GM19438 (cell line): ENCODE measurements around the gene RHOJ.
"Not testable (repeated sequence)": the region's sequence is repeated elsewhere in the genome, so short reads cannot be mapped to it uniquely, and the experiment has no call there.

Experiments
- ATAC-seq: cut with Tn5 transposase; IDR thresholded peaks from one replicate; pipeline ENCODE4 v1.9.1; 2021; ENCODE audit warnings: low read depth; ENCODE audit not compliant: unreplicated experiment

RHOJ gene

DNA sequence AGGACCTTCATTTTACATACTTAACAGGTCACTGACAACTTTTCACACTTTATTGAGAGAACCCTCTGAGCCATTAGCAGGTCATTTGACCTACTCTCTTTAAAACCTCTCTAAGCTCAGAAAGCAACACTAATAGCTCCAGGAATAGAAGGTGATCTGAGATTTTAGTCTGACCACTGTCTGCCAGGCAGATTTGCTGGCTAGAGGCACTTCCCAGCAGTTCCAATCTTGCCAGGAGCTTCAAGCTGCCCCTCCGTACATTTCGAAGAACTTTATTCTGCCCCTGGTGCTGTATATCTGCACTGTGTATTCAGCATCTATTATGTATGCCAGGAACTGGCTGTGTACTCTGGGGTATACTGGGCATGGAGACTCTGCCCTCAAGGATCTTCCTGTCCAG is 58.2 kb downstream of the RHOJ start:
- ATAC-seq: no peak

DNA sequence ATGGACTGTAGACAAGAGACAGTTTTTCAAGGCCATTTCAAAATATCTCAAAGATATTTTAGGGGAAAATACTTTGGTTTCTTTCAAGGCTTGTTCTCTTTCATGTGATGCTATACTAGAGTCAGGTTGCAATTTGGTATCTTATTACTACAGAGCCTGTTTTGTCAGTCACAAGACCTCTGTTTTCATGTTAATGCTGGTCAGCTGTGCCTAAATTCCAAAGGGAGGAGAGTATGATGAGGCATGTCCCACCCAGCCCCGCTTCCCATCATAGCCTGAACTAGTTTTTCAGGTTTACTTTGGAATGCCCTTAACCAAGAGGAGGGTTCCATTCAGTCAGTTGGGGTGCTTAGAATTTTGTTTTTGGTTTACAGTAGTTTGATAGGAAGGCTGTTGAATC is 61.9 kb downstream of the RHOJ start:
- ATAC-seq: no peak

DNA sequence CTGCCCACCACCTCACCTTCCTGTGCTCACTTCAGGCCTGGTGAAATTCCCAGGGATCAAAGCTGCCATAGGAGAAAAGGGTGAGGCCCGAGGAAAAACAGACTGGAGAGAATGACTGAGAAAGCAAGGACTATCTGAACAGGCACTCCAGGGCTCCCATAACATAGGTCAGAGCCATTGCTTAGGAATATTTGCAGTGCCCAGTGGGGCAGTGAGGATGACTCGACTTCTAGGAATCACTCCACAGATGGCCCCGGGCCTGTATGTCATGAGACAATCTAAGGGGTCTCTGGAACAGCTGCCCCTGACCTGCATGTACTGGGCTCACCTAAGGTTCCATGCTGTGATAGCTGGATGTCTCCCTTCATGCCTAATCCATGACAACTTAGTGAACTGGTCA is 62.9 kb downstream of the RHOJ start:
- no peak for ATAC-seq

DNA sequence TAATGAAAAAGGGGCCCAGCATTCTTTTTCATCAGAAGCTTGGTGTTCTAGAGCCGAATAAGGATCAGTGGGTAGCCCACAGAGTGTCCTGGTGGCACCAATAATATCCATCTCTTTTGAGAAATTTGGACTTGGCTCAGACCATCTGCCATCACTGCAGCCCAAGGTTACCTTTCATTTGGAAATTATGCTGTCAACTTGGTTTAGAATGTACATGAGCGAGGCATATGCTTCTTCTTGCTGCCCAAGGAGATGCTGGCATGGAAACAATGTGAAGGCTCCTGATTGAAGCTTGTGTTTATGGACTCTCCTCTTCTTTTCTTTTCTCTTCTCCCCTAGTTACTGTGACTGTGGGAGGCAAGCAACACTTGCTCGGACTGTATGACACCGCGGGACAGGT is 64.5 kb downstream of the RHOJ start:
- no peak for ATAC-seq

DNA sequence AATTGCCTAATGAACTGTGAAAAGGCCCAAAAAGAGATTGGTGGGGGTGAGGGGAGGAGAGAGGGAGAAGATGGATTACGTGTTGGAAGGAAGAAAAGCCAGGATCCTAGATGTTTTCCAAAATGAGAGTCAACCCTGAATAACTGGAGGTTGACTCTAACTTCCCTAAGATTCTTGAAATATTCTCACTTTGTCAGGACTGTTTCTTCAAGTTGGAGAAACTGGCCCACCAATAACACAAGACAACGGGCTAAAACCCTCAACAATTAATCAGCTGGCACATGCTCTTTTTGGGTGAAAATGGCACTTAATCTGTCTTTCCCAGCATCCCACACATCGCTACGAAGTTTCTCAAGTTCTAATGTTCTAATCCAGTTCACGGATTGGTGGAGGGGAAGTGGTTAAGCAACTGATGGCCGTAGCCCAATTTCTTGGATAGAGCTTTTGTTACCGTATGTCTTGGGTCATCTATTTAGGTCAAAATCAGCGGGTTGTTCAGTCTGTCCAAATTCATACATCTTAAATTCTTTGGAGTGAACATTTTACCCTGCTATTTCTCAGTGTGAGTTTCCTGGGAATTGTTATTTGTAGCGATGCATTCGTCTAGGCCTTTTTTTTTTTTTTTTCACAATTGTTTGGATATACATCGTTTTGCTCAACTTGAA is 65.5 kb downstream of the RHOJ start:
- no peak for ATAC-seq

DNA sequence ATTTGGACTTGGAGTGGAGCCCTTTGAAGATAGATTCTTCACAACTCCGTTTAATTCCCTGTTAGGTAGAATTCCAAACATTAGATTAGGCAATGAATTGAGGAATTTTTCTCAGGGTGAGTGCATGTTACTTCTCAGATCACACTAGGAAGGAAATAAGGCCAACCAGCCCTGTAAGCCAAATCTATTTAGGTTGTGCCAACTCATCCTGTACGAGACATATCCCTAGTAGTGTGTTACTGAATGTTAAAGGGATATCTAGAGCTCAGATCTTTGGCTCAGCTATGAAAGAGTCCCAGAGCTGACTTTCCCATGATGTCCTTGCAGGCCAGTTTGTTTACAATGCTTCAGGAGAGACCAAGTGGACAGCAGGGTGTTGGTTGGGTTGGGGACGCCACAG is 68.9 kb downstream of the RHOJ start:
- no peak for ATAC-seq

DNA sequence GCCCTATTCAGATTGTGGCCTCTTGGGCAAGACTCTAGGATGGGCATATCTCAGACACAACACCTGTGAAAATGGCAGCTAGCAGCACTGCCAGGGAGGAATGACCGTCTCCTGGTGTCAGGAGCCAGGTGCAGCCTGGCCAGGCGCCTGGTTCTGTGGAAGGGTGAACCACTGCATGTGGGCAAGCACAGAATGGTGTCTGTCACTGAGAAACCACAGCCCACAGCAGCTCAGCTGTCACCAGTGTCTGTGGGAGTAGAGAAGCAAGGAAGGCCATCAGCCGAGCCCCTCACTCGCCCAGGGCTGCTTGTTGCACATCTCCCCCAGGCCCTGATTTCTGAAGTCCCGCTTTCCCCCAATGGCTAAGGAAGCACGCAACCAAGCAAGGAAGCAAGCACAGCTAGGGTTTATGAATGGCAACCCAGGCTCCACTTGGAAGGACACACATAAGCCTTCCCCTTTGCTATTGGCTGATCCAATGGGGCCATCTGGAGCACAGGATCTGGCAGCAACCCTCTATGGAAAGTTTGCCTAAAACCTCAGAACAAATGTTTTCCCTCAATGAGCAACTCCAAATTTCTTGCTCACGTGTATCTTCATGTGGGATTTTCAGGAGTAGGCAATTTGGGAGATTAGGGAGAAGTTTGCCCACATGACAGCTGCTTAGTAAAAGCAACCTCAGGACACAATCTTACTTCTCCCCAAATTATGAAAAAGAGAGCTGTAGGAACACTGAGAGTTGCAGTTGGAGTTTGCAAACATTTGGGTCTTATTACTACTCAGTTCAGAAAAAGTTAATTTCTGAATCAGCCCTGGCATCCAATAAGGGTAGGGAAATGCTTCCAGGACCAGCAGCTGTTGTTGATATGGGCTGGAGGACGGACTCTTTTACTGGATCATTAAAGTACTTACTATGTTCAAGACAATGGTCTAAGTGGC is 69.7 kb downstream of the RHOJ start:
- no peak for ATAC-seq

DNA sequence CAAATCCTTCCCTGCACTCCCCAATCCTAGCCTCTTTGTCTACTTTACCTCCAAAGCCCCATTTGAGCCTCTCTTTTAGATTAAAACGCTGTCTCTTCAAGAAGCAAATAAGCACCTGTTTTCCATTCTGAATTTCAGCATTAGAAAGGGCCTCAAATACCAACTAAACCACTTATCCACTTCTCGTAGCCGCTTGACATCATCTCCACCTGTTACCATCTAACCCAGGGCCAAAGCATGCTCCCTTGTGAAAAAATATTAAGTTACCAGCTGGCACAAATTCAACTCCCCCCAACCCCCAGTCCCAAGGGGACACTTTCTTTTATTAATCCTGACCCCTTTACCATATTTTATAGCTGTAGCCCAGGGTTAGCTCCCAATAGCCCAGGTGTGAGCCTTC is 71.4 kb downstream of the RHOJ start:
- ATAC-seq: no peak

DNA sequence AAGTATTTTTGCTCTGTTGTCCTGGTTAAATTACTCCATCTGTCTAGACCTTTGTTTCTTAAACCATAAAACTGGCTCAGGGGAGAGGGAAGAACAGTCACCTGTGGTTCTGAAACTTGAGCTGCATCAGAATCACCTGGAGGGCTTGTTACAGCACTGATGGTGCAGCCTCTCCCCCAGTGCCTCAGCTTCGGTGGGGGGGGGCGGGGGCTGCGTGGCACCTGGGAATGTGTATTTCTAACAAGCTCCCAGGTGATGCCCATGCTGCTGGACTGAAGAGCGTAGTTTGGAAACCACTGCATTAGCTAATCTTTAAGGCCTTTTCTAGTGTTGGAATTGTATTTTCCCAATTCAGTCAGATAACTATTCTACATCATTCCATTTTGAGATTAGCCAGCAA is 71.8 kb downstream of the RHOJ start:
- no peak for ATAC-seq

DNA sequence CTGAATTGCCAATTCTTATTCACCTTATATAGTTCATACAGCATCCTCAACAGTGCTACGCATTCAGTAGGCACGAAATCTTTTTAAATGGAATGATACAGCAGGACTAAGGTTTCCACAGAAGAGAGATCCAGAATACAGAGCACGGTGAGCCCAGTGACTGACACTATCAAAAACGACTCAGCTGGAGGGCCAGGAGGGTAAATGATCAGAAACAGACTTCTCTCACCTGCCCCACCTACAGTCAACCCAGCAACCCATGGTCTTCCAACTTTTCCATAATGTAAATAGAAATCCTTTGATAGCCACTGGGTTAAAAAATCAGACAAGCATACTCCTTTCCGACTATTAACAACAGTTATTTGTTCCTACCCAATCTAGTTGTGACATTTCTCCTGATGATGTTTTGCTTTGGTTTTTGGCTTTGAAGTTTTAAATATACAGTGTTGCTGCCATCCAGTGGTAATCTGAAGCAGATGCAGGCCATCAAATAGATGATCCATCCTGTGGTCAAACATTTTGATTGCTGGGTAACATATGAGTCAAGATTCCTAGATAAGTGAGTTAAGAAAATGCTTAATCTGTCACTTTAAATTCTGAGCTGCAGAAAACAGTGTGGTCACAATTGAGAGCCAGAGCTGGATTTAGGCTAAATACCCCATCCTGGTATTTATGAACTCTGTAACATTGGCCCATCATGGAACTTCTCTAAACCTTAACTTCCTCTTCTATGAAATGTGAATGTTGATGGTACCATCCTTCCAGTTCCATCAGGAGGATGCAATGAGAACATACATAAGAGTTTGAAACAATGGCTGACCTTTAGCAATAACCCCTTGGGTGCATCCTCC is 72.5 kb downstream of the RHOJ start:
- no peak for ATAC-seq

DNA sequence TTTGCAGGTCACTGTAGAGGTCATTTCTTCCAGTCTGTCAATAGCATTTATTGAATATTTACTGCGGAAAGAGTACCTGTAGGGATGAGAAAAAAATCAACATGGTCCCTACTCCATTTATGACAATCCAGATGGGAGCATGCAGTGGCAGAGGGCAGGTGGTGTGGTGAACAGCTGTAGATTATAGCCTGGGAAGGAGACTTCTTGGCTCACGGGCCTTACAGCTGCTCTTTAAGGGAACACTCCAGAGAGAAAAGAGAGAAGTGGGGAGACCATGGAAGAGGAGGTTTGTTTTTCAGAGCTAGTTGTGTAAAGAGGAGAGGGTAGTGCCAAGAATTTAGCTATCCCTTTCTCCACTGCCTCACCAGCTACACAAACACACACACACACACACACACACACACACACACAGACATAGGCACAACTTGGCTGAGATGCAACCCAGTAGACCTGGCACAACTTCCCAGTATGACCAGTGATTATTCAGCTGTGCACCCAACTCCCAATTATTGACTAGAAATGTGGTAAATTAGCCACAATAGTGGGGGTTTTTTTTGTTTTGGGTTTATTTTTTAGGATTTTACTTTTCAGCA is 73.4 kb downstream of the RHOJ start:
- no peak for ATAC-seq

DNA sequence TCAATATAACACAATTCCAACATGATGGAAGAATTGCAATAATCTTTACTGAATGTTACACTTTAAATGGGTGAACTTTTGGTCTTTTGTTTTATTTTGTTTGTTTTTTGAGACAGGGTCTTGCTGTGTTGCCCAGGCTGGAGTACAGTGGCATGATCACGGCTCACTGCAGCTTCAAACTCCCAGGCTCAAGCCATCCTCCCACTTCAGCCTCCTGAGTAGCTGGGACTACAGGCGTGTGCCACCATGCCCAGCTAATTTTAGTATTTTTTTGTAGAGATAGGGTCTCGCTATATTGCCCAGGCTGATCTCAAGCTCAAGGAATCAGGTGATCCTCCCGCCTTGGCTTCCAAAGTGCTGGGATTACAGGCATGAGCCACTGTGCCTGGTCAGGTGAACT is 75.7 kb downstream of the RHOJ start:
- ATAC-seq: not testable (repeated sequence)

DNA sequence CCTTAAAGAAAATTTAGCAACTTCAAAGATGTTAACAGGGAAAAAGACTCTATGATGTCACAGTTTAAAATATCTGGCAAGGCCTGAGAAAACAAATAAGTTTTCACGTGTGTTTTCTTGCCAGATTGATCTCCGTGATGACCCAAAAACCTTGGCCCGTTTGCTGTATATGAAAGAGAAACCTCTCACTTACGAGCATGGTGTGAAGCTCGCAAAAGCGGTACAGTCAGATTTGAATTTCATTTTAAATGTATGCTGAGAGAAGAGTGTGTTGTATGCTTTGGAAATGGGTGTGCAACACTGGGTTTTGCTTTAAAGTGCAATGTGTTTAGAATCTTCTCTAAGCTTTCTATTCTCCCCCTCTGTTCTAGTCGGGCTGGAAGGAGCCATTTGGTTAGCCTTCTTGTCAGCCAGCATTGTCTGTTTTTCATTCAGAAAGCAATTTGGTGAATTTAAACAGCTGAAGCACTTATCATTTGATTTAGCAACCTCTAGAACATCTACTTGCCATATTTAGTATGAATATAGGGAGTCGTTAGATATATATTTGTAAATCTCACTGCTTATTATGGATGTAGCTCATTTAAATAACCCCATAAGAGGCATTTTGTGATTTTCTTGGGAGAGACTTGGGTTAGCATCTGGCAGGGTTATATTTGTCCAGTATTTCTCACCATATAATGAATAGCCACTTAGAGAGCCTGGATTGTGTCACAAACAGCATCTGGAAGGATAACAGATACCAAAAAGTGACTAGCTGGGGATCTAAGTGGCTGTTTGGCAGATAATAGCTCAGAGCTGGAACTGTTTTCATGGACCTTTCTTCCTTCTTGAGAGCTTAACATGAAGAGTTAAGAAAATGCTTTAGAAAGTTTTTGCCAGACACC is 79.0 kb downstream of the RHOJ start:
- no peak for ATAC-seq

DNA sequence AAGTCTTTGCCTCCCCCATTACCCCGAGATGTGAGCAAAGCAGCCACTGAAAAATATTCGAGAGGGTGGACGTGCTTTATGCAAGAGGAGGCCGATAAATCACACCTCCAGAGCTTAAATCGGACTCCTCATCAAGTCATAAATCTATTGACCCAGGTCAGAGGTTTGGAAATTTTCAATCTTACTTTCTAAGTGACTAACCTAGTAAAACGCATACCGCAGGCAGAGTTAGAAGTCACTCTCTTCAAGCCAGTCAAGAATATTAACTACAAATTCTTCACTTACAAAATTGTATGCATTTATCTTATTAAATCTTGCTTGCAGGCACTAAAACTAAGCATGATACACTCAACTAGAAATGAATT is 79.6 kb downstream of the RHOJ start:
- ATAC-seq: no peak

DNA sequence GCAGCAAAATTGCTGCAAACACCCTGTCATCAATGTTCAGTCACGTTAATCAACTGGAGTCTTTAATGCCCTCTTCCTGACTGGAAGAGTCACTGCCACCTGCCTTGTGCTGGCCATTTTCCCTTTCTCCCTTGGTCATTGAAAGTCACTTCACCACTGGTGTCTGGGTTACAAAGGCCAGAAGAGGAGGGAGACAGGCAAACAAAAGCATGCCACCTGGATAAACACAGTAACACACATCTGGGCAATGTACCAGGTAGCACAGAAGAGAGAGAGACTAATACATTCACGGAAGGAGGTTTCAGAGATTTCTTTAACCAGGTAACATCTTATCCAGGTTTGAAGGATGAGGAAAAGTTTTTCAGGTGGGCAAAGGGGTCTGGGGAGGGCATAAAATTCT is 81.8 kb downstream of the RHOJ start:
- no peak for ATAC-seq

DNA sequence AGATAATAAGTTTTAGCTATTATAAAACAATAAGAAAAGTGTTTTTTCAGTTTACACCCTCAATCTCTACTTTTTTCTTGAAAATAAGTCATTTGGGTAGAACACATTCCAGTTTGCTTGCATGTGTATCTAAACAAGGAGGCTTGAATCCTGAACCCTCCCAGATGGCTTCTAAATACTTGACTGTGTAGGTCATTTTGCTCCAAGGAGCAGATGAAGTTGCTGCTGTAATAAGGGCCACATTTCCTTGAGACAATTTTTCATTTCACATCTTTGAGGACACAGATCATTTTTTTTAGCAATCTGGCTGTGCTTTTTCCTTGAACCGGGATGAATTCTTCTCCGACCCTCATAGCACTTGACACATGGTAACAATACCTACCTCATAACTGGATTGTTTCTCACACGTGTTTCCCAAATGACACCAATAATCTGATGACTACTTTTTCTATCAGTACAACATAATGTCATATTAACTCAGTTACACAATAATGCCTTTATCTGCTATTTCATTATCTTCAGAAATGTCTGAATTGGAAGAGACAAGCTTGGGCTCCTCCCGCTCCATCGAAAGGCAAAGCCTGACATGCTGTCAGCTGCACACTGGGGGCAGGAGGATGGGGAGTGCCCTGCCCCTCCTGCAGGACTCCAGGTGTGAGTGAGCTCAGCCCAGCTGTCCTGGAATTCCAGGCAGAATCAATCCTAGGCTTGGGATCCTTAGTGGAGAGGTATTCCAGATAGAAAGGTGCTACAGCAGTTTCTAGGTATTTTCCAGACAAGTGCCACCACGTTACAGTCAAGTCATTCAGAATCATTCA is 83.6 kb downstream of the RHOJ start:
- ATAC-seq: no peak

DNA sequence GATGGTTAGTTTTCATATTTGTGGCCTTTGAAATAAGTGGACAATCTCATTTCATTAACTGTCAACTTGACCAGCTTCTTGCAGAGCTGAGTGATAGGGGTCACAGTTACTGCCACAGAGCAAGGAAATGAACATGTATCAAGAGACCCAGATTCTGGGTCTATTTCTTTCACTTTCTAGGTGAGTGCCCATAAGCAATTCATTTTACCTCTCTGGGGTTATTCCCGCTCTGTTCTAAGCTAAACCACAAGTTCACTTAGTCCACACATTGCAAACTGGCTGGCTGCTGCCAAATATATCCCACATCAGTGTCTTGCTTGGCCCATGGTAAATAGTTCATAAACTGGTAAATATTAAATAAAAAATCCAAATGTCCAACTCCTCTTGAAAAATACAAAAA is 84.6 kb downstream of the RHOJ start:
- no peak for ATAC-seq

DNA sequence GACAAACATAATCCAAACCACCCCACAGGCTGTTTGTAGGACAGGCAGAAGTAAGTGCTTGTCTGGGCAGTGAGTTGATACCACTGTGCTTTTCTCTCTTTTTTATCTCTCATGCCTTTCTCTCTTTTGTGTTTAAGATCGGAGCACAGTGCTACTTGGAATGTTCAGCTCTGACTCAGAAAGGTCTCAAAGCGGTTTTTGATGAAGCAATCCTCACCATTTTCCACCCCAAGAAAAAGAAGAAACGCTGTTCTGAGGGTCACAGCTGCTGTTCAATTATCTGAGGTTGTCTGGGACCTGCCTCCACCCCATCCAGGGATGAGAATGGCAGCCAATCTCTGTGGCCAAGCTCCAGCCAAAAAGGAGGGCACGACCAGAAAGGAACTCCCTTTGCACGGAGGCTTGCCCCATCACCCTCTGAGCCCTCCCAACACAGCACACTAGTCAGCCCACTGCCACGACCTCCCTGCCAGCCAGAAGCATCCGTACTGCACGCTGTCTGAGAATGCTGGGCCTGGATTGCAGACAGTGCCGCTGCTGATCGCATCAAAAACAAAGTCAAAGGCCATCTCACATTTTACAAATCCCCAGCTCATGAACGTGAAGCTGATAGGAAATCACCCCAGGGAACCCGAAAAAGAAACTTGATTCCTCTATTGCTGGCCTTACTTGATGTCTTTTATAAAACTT is 86.6 kb downstream of the RHOJ start:
- ATAC-seq: no peak

DNA sequence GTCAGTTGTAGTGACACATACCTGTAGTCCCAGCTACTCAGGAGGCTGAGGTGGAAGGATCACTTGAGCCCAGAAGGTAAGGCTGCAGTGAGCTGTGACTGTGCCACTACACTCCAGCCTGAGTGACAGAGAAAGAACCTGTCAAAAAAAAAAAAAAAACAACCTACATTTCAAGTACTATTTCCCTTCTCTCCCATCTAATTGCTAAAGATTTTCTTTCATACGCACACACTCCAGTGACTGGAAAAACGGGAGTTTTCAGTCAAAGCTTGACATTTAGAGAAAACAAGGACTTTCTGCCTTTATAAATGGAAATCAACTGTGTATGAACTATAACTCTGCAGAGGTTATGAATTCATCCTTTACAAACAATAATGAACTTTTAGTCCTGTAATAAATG is 88.6 kb downstream of the RHOJ start:
- no peak for ATAC-seq
